HepG2 (cell line): ENCODE measurements around the gene CXXC5. TPM values are rescaled to one million over a fixed set of nuclear protein-coding genes. Genes with fewer than 3 reads are reported as not detected.

ENCODE experiments used
- HBP1 ChIP-seq: IDR thresholded peaks from 2 replicates; pipeline ENCODE4 v1.6.1; 2016; ENCODE audit warnings: low read depth, control low read depth
- HMGXB3 ChIP-seq: sonication (generic); formaldehyde crosslinking; IDR thresholded peaks from 2 replicates; pipeline ENCODE4 v1.4.0; 2020; ENCODE audit warnings: missing genetic modification reagents, borderline replicate concordance
- MEIS1 ChIP-seq: sonication (generic); formaldehyde crosslinking; IDR thresholded peaks from 2 replicates; pipeline ENCODE4 v1.9.0; 2021; ENCODE audit warnings: mild to moderate bottlenecking, missing genetic modification reagents, moderate library complexity, borderline replicate concordance
- MLX ChIP-seq: IDR thresholded peaks from 2 replicates; pipeline ENCODE4 v1.6.1; 2016
- MTA3 ChIP-seq: sonication (generic); formaldehyde crosslinking; IDR thresholded peaks from 2 replicates; pipeline ENCODE4 v1.4.0; 2020; ENCODE audit warnings: missing genetic modification reagents
- NFKBIZ ChIP-seq: IDR thresholded peaks from 2 replicates; pipeline ENCODE4 v1.6.1; 2018; ENCODE audit warnings: missing genetic modification reagents, missing compliant biosample characterization
- PHF20 ChIP-seq: sonication (generic); formaldehyde crosslinking; IDR thresholded peaks from 2 replicates; pipeline ENCODE4 v1.5.0; 2020; ENCODE audit warnings: mild to moderate bottlenecking, missing genetic modification reagents
- PHF8 ChIP-seq: sonication (generic); formaldehyde crosslinking; IDR thresholded peaks from 2 replicates; pipeline ENCODE4 v1.5.0; 2020; ENCODE audit warnings: missing genetic modification reagents
- SPEN ChIP-seq: sonication (generic); formaldehyde crosslinking; IDR thresholded peaks from 2 replicates; pipeline ENCODE4 v1.5.1; 2020; ENCODE audit warnings: low read depth, mild to moderate bottlenecking, missing genetic modification reagents
- SRF ChIP-seq: IDR thresholded peaks from 2 replicates; pipeline ENCODE4 v1.6.1; 2011; ENCODE audit warnings: mild to moderate bottlenecking, low read depth, low read length, moderate library complexity
- YEATS4 ChIP-seq: sonication (generic); formaldehyde crosslinking; IDR thresholded peaks from 2 replicates; pipeline ENCODE4 v1.4.0; 2020; ENCODE audit warnings: missing genetic modification reagents, borderline replicate concordance
- ZNF33A ChIP-seq: sonication (generic); formaldehyde crosslinking; IDR thresholded peaks from 2 replicates; pipeline ENCODE4 v1.5.1; 2020; ENCODE audit warnings: missing genetic modification reagents, mild to moderate bottlenecking, moderate library complexity, borderline replicate concordance
- polyA plus RNA-seq, 8 experiments: library from polyadenylated mRNA; depleted of rRNA in 3 of 8; stranded (reverse) in 7 of 8; unstranded in 1 of 8; fragments of >200 nt; fragmentation: Illumina TruSeq in 4 of 8; extraction: Trizol in 4 of 8; gene quantifications; 2 replicates each; pipeline versions ENCODE4 v1.2.1 to v1.2.3, GENCODE V29; 2011 to 2016; ENCODE audit warnings: low read depth in 4 of 8, missing spikeins in 1 of 8, mixed read lengths in 1 of 8; ENCODE audit not compliant: insufficient read depth in 1 of 8
- total RNA-seq, 5 experiments: library from RNA; depleted of rRNA; stranded (reverse); fragments of >200 nt; fragmentation: Illumina TruSeq; extraction: Trizol; gene quantifications; 2 replicates each; pipeline ENCODE4 v1.2.3, GENCODE V29; 2016; ENCODE audit warnings: low read depth in 1 of 5

Gene CXXC5
- total and polyA plus RNA-seq, 2 of the 13 experiments (the other 11 are each of a cell fraction or from before 2014, with no cell fraction given) = 32.3 to 33.0 TPM

- TF ChIP-seq HBP1 (no peak; the same call in 1 of the 2 replicates), YEATS4 (CRISPR knock-in tag) (peak; percentile 11; the same call in 1 of the 2 replicates), SRF (no peak), SPEN (peak; percentile 59; the same call in 1 of the 2 replicates), ZNF33A (no peak), PHF8 (no peak), PHF20 (peak; percentile 3; the same call in 1 of the 2 replicates), MLX (no peak), HMGXB3 (no peak), MTA3 (CRISPR knock-in tag) (no peak), MEIS1 (0 out of 2 replicates have a peak, but pooled peaks have one; percentile 2), NFKBIZ (CRISPR knock-in tag) (no peak)
Observed at GRCh38 chr5:139670369-139671095, 22.4 kb downstream of the CXXC5 start (continued).
